Ishikawa (cell line): Measurements from ENCODE around the gene CTDP1.

Source experiments
- CEBPB ChIP-seq: IDR thresholded peaks from 2 replicates; pipeline ENCODE4 v1.6.1; 2012
- CREB1 ChIP-seq: IDR thresholded peaks from 2 replicates; pipeline ENCODE4 v1.6.1; 2012; ENCODE audit warnings: low read depth
- EGR1 ChIP-seq: IDR thresholded peaks from 2 replicates; pipeline ENCODE4 v1.6.1; 2012
- EP300 ChIP-seq: IDR thresholded peaks from 2 replicates; pipeline ENCODE4 v1.6.1; 2012; ENCODE audit warnings: borderline replicate concordance
- FOXM1 ChIP-seq: IDR thresholded peaks from 2 replicates; pipeline ENCODE4 v1.6.1; 2012; ENCODE audit warnings: low read depth, borderline replicate concordance
- MAX ChIP-seq: IDR thresholded peaks from 2 replicates; pipeline ENCODE4 v1.6.1; 2012
- NFIC ChIP-seq: IDR thresholded peaks from 2 replicates; pipeline ENCODE4 v1.6.1; 2012
- RAD21 ChIP-seq: IDR thresholded peaks from 2 replicates; pipeline ENCODE4 v1.6.1; 2012; ENCODE audit warnings: low read depth
- REST ChIP-seq: IDR thresholded peaks from 2 replicates; pipeline ENCODE4 v1.6.1; 2012; ENCODE audit warnings: low read depth, mild to moderate bottlenecking
- TAF1 ChIP-seq: IDR thresholded peaks from 2 replicates; pipeline ENCODE4 v1.6.1; 2012; ENCODE audit warnings: low read depth, mild to moderate bottlenecking
- TCF12 ChIP-seq: IDR thresholded peaks from 2 replicates; pipeline ENCODE4 v1.6.1; 2012; ENCODE audit warnings: low read depth
- TEAD4 ChIP-seq: IDR thresholded peaks from 2 replicates; pipeline ENCODE4 v1.6.1; 2012
- USF1 ChIP-seq: IDR thresholded peaks from 2 replicates; pipeline ENCODE4 v1.6.1; 2012
- YY1 ChIP-seq: IDR thresholded peaks from 2 replicates; pipeline ENCODE4 v1.6.1; 2012; ENCODE audit warnings: low read depth
- ZBTB7A ChIP-seq: IDR thresholded peaks from 2 replicates; pipeline ENCODE4 v1.6.1; 2012; ENCODE audit warnings: low read depth

Gene CTDP1

GRCh38 chr18:79764131-79764530, 84.5 kb downstream of the CTDP1 start:
- TF ChIP-seq TAF1: no peak
- TF ChIP-seq FOXM1: no peak
- TF ChIP-seq CREB1: no peak
- TF ChIP-seq MAX: no peak
- no peak for TF ChIP-seq TCF12
- TF ChIP-seq USF1: no peak
- TF ChIP-seq ZBTB7A: no peak
- no peak for TF ChIP-seq RAD21
- TF ChIP-seq YY1: no peak
- TF ChIP-seq NFIC: no peak
- no peak for TF ChIP-seq CEBPB
- no peak for TF ChIP-seq REST
- no peak for TF ChIP-seq EP300
- TF ChIP-seq TEAD4: no peak
- no peak for TF ChIP-seq EGR1

- no peak for TF ChIP-seq TEAD4
- no peak for TF ChIP-seq ZBTB7A
- no peak for TF ChIP-seq CREB1
- no peak for TF ChIP-seq EGR1
- TF ChIP-seq REST: no peak
- TF ChIP-seq NFIC: no peak
Measured at GRCh38 chr18:79765491-79766245, 86.1 kb downstream of the CTDP1 start.

- TF ChIP-seq ZBTB7A (no peak), MAX (peak; percentile 41)
Measured at GRCh38 chr18:79766308-79766707, 86.7 kb downstream of the CTDP1 start.

- TF ChIP-seq TAF1: no peak
Measured at GRCh38 chr18:79768745-79769144, 89.1 kb downstream of the CTDP1 start.

- TF ChIP-seq TAF1 (no peak), USF1 (no peak), CEBPB (no peak), YY1 (no peak), TCF12 (no peak), EGR1 (no peak)
Measured at GRCh38 chr18:79769698-79770500, 90.3 kb downstream of the CTDP1 start.

- TF ChIP-seq MAX (no peak), EGR1 (no peak), TEAD4 (no peak), FOXM1 (no peak), CEBPB (no peak), CREB1 (no peak), REST (no peak), YY1 (no peak), USF1 (no peak), NFIC (no peak), TAF1 (no peak), EP300 (no peak), ZBTB7A (no peak), TCF12 (no peak), RAD21 (no peak)
Measured at GRCh38 chr18:79770501-79770815, 90.9 kb downstream of the CTDP1 start.
